Progenitor cell of endocrine pancreas (in vitro differentiated cells): ENCODE data around the gene OR5M8. TPM values are rescaled to one million over a fixed set of nuclear protein-coding genes. Genes with fewer than 3 reads are reported as not detected.

Experiments used
- DNase-seq: peaks from one replicate; pipeline ENCODE4 v3.0.0; 2021; ENCODE audit warnings: low spot score; ENCODE audit not compliant: unreplicated experiment
- H3K27ac Mint-ChIP-seq: 2 replicates; pipeline ENCODE4 v1.8.0; 2021; ENCODE audit warnings: mild to moderate bottlenecking, moderate library complexity, mixed read lengths
- H3K27me3 Mint-ChIP-seq: 2 replicates; pipeline ENCODE4 v1.8.0; 2021; ENCODE audit warnings: mixed read lengths
- H3K36me3 Mint-ChIP-seq: 2 replicates; pipeline ENCODE4 v1.8.0; 2022; ENCODE audit warnings: mixed read lengths; ENCODE audit not compliant: insufficient read depth
- H3K4me1 Mint-ChIP-seq: 2 replicates; pipeline ENCODE4 v1.8.0; 2021; ENCODE audit warnings: low read depth, mixed read lengths
- H3K4me3 Mint-ChIP-seq: 2 replicates; pipeline ENCODE4 v1.8.0; 2021; ENCODE audit warnings: low read depth, mild to moderate bottlenecking, moderate library complexity, mixed read lengths
- H3K9me3 Mint-ChIP-seq: 2 replicates; pipeline ENCODE4 v1.8.0; 2021; ENCODE audit warnings: low read depth, mixed read lengths
- CTCF ChIP-seq: fragments of 200-600 bp; sonication (generic); IDR thresholded peaks from one replicate; pipeline ENCODE4 v1.5.0; 2021; ENCODE audit warnings: antibody characterized with exemption, mild to moderate bottlenecking; ENCODE audit not compliant: unreplicated experiment
- total RNA-seq: library from RNA; stranded (reverse); gene quantifications from 2 replicates; pipeline ENCODE4 v1.2.1, GENCODE V29; 2021

The OR5M8 gene
- total RNA-seq, 1 donor from 2014 or later = not detected

DNA sequence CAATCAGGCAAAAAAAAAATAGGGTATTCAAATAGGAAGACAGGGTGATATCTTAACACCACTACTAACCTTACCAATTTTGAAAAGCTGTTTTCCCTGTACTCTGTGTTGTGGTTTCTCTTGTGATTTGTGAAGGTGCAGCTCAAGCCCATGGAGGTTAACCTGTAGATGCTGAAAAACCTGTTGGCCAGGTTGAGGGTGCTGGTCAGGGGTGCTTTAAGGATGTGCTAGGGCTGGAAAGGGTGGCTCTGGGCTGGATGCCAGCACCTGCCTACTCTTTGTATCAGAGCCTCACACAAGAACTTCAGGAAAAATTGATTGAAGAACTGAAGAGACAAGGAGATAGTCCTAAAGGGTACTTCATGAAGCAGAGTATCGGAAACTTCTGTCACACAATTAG is 18.3 kb upstream of the OR5M8 start:
- Mint-ChIP-seq H3K4me1 (no peaks in the 10 kb centered on the region), H3K36me3 (peaks cover 1% of the 10 kb centered on the region), H3K27me3 (no peaks in the 10 kb centered on the region), H3K27ac (no peak overlapping the region), H3K9me3 (peaks cover 8% of the 10 kb centered on the region), H3K4me3 (no peak overlapping the region)
- TF ChIP-seq CTCF = no peak
- no peak for DNase-seq

DNA sequence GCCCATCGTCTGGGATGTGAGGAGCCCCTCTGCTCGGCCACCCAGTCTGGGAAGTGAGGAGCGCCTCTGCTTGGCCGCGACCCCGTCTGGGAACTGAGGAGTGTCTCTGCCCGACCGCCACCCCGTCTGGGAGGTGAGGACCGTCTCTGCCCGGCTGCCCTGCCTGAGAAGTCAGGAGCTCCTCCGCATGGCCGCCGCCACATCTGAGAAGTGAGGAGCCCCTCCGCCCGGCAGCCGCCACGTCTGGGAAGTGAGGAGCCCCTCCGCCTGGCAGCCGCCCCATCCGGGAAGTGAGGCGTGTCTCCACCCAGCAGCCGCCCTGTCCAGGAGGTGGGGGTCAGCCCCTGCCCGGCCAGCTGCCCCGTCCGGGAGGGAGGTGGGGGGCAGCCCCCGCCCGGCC is 5.8 kb upstream of the OR5M8 start:
- DNase-seq = no peak
- no peaks in the 10 kb centered on the region for H3K4me1 Mint-ChIP-seq
- H3K9me3 Mint-ChIP-seq = peaks cover 4% of the 10 kb centered on the region
- H3K4me3 Mint-ChIP-seq = no peak overlapping the region
- no peak overlapping the region for H3K27ac Mint-ChIP-seq
- TF ChIP-seq CTCF = no peak
- peaks cover 1% of the 10 kb centered on the region for H3K36me3 Mint-ChIP-seq
- H3K27me3 Mint-ChIP-seq = no peaks in the 10 kb centered on the region

- TF ChIP-seq CTCF = no peak
- H3K27ac Mint-ChIP-seq = no peak overlapping the region
- no peak for DNase-seq
- H3K27me3 Mint-ChIP-seq = no peaks in the 10 kb centered on the region
- peaks cover 1% of the 10 kb centered on the region for H3K36me3 Mint-ChIP-seq
- peaks cover 8% of the 10 kb centered on the region for H3K9me3 Mint-ChIP-seq
- H3K4me1 Mint-ChIP-seq = no peaks in the 10 kb centered on the region
- no peak overlapping the region for H3K4me3 Mint-ChIP-seq
Observed at GRCh38 chr11:56495117-56495516, 3.9 kb upstream of the OR5M8 start.

- Mint-ChIP-seq H3K4me1 (peaks cover 18% of the 10 kb centered on the region), H3K36me3 (no peaks in the 10 kb centered on the region), H3K4me3 (no peak overlapping the region), H3K27me3 (no peaks in the 10 kb centered on the region), H3K9me3 (peaks cover 15% of the 10 kb centered on the region), H3K27ac (no peak overlapping the region)
- DNase-seq = no peak
- no peak for TF ChIP-seq CTCF
Observed at GRCh38 chr11:56486801-56487200, 4.4 kb downstream of the OR5M8 start.

DNA sequence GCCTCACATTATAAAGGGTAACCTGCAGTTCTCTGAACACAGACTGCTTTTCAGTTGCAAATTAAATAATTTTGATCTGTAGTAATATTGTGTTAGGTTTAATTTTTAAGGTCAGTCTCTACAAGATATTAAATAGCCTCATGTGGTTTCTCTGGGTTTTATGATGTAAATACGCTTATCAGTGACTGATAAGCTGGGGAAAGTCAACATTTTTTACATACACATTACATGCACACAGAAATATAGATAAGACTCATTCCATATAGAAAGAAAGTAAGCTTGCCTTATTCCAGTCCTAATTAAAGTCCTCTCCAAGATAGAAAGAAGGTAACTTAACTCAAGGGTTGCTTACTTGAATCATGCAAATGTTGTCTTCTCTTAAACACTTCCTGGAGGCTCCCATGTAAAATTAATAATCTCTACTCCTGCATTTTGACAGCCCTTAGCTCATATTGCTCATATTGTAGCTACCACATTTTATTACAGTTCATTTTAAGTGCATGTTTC is 16.4 kb downstream of the OR5M8 start:
- DNase-seq = no peak
- no peak overlapping the region for H3K27ac Mint-ChIP-seq
- H3K4me3 Mint-ChIP-seq = no peak overlapping the region
- no peaks in the 10 kb centered on the region for H3K36me3 Mint-ChIP-seq
- H3K4me1 Mint-ChIP-seq = peaks cover 18% of the 10 kb centered on the region
- TF ChIP-seq CTCF = no peak
- H3K27me3 Mint-ChIP-seq = no peaks in the 10 kb centered on the region
- H3K9me3 Mint-ChIP-seq = peaks cover 6% of the 10 kb centered on the region
